Activated CD8-positive, alpha-beta T cell treated with anti-CD3 and anti-CD28 coated beads for 36 hours (primary cell): ENCODE data around the gene CDCA7L. TPM values are rescaled to one million over a fixed set of nuclear protein-coding genes. Genes with fewer than 3 reads are reported as not detected.
A peak's percentile ranks its signal among the peaks of the same experiment; 100 is the strongest.

Source experiments
- ATAC-seq: fragments of 200-7000 bp; cut with Tn5 transposase; one replicate; pipeline ENCODE4 v1.10.0; 2021; ENCODE audit warnings: mild to moderate bottlenecking, moderate library complexity
- CTCF ChIA-PET: fragments of 350-600 bp; sonication (Branson Sonifier 250); formaldehyde crosslinking; loops from one replicate; lab custom pipeline; 2021; ENCODE audit warnings: antibody characterized with exemption; lab: Charles Lee
- POLR2A ChIA-PET: fragments of 350-600 bp; sonication (Branson Sonifier 250); formaldehyde crosslinking; loops from one replicate; lab custom pipeline; 2021; ENCODE audit warnings: antibody characterized with exemption; lab: Charles Lee
- DNase-seq: peaks from one replicate; pipeline ENCODE4 v3.0.0-alpha.2; 2020
- H3K27ac Mint-ChIP-seq: one replicate; pipeline ENCODE4 v1.8.0; 2021; ENCODE audit warnings: mild to moderate bottlenecking, mixed read lengths
- H3K27me3 Mint-ChIP-seq: one replicate; pipeline ENCODE4 v1.8.0; 2021; ENCODE audit warnings: mixed read lengths
- H3K36me3 Mint-ChIP-seq: one replicate; pipeline ENCODE4 v1.8.0; 2021; ENCODE audit warnings: low read depth, mixed read lengths
- H3K4me1 Mint-ChIP-seq: one replicate; pipeline ENCODE4 v1.8.0; 2021; ENCODE audit warnings: low read depth, mixed read lengths
- H3K4me3 Mint-ChIP-seq: one replicate; pipeline ENCODE4 v1.8.0; 2021; ENCODE audit warnings: mild to moderate bottlenecking, moderate library complexity, mixed read lengths
- H3K9me3 Mint-ChIP-seq: one replicate; pipeline ENCODE4 v1.8.0; 2021; ENCODE audit warnings: mixed read lengths
- intact Hi-C: fragments of 100-400 bp; cut with micrococcal nuclease; formaldehyde crosslinking; loops from one replicate; pipeline ENCODE4 v1.10.0; 2022
- total RNA-seq, 2 experiments: library from RNA; stranded (reverse); gene quantifications; one replicate each; pipeline ENCODE4 v1.2.3, GENCODE V29; 2021
- TF ChIP-seq, protein P1 (sequence below): fragments of 200-600 bp; IDR thresholded peaks from one replicate; pipeline ENCODE4 v1.8.0; 2022; ENCODE audit warnings: antibody characterized with exemption, mild to moderate bottlenecking

The CDCA7L gene
- 100 to 1,000 TPM; 101 to 102 TPM for total RNA-seq

DNA sequence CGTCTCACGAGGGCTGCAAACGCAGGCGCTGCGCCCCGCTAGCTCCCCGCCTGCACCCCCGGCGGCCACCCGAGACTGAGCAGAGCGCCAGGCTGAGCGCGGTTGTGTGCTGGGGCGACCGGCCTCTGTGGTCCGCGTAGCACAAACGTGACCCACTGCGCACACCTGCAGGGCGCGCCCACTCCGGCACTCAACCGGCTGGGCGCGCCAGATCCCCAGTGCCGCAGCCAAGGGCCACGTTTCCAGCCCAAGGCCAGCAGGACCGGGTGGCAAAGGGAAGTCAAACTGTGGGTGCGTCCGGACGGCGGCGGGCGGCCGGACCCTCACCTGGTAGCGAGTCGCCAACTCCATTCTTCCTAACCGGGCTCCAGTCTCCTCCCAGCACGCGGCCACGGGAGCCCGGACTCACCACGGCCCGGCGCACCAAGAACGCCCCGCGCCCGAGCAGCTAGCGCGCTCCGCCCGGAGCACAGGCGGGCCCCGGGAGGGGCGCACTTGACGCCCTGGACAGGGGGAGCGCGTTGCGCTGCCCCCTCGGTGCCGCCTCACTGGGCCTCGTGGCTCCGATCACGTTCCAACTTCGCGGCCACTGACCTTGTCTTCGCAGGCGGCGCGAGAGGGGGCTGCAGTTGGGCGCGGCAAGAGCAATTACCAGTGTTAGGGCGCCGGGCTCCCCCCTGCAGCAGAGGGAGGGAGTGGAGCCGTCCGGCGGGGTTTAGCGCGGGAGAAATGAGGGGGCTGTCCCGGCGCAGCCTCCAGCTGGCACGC lies at the start of gene CDCA7L:
CDCA7L (minus strand) TSS at position 446 of the 768 bp plus-strand sequence; CDS start at position 351, 95 bp downstream.
- Mint-ChIP-seq H3K27ac (peak within 1 kb of the TSS; percentile 92), H3K4me1 (peaks cover 57% of the 10 kb centered on the region), H3K9me3 (no peaks in the 10 kb centered on the region), H3K36me3 (peaks cover 20% of the 10 kb centered on the region), H3K27me3 (no peaks in the 10 kb centered on the region), H3K4me3 (peak within 1 kb of the TSS; percentile 90)
- TF ChIP-seq, protein P1, sequence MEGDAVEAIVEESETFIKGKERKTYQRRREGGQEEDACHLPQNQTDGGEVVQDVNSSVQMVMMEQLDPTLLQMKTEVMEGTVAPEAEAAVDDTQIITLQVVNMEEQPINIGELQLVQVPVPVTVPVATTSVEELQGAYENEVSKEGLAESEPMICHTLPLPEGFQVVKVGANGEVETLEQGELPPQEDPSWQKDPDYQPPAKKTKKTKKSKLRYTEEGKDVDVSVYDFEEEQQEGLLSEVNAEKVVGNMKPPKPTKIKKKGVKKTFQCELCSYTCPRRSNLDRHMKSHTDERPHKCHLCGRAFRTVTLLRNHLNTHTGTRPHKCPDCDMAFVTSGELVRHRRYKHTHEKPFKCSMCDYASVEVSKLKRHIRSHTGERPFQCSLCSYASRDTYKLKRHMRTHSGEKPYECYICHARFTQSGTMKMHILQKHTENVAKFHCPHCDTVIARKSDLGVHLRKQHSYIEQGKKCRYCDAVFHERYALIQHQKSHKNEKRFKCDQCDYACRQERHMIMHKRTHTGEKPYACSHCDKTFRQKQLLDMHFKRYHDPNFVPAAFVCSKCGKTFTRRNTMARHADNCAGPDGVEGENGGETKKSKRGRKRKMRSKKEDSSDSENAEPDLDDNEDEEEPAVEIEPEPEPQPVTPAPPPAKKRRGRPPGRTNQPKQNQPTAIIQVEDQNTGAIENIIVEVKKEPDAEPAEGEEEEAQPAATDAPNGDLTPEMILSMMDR: peak; percentile 7
- POLR2A ChIA-PET: interaction anchor here (0.6 to 2.5 kb wide), 15 partner anchors 8 to 424 kb away, joined by 3 to 14 read pairs (median 3); no protein-coding TSS in a partner anchor
- intact Hi-C loops: no loop called here
- DNase-seq: peak; percentile 85
- ATAC-seq: peak; percentile 87
- CTCF ChIA-PET: interaction anchor here (0.9 to 1.3 kb wide), 3 partner anchors 9 to 22 kb away, joined by 3 read pairs; no protein-coding TSS in a partner anchor

DNA sequence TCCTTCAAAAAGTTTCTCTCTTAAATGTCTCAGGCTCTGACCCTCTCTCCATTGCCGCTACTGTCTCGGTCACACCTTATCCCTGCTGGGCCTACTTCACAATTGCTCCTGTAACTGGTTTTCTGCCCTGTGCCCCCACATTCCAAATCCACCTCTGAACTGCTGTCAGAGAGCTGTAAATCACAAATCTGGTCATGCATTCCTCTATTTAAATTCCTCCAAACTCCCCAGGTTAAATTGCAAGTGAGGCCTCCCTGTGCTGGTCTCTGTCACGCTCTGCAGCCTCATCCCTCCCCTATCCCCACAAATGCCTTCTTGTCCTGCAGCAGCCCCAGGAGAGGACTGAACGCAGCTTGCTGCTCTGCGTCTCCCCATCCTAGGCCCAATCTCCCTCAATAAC lies 40.4 kb upstream of the CDCA7L start:
- H3K27me3 Mint-ChIP-seq: no peaks in the 10 kb centered on the region
- DNase-seq (no peak), ATAC-seq (no peak)
- no peaks in the 10 kb centered on the region for H3K9me3 Mint-ChIP-seq
- no peaks in the 10 kb centered on the region for H3K36me3 Mint-ChIP-seq
- H3K4me3 Mint-ChIP-seq: no peak overlapping the region
- H3K27ac Mint-ChIP-seq: no peak overlapping the region
- no peaks in the 10 kb centered on the region for H3K4me1 Mint-ChIP-seq
- ChIA-PET CTCF (no interaction called here), POLR2A (interaction anchor here (0.6 kb wide), 1 partner anchor 15 kb away, joined by 3 read pairs; no protein-coding TSS in a partner anchor)
- intact Hi-C loops: no loop called here
- TF ChIP-seq, protein P1: no peak

- Mint-ChIP-seq H3K27ac (no peak overlapping the region), H3K27me3 (no peaks in the 10 kb centered on the region), H3K4me3 (no peak overlapping the region), H3K4me1 (no peaks in the 10 kb centered on the region), H3K9me3 (no peaks in the 10 kb centered on the region), H3K36me3 (no peaks in the 10 kb centered on the region)
- TF ChIP-seq, protein P1: no peak
- ChIA-PET CTCF (interaction anchor here (1.0 kb wide), 1 partner anchor 11 kb away, joined by 3 read pairs; no protein-coding TSS in a partner anchor), POLR2A (interaction anchor here (0.6 kb wide), 1 partner anchor 13 kb away, joined by 5 read pairs; no protein-coding TSS in a partner anchor)
- no peak for ATAC-seq
- DNase-seq: no peak
- intact Hi-C loops: no loop called here
Observed at GRCh38 chr7:21984042-21984441, 38.3 kb upstream of the CDCA7L start.

- no peak for ATAC-seq
- Mint-ChIP-seq H3K4me1 (no peaks in the 10 kb centered on the region), H3K36me3 (no peaks in the 10 kb centered on the region), H3K4me3 (no peak overlapping the region), H3K27me3 (no peaks in the 10 kb centered on the region), H3K27ac (no peak overlapping the region), H3K9me3 (no peaks in the 10 kb centered on the region)
- POLR2A ChIA-PET: no interaction called here
- TF ChIP-seq, protein P1: no peak
- CTCF ChIA-PET: interaction anchor here (1.0 to 1.4 kb wide), 3 partner anchors 10 to 19 kb away, joined by 3 read pairs; no protein-coding TSS in a partner anchor
- DNase-seq: no peak
- intact Hi-C loops: no loop called here
Observed at GRCh38 chr7:21983056-21983455, 37.4 kb upstream of the CDCA7L start.

DNA sequence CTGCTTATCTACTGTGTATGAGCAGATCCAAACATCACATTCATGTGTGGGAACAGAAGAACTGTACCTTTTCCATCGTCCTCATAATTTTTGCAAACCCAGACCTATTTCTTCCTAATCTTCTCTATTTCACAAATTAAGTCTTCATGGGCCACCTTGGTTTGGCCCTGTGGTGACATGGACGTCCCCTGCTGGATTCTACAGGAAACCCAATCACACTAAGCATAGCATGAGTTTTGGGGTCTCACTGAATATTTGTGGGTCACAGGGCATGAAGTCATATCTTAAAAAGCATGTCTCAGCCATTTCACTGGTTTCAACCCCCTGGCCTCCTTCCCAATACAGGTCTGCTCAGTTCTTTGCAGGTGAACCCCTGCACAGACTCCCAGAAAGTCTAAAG lies 35.8 kb upstream of the CDCA7L start:
- Mint-ChIP-seq H3K4me3 (no peak overlapping the region), H3K9me3 (no peaks in the 10 kb centered on the region), H3K27ac (no peak overlapping the region), H3K4me1 (no peaks in the 10 kb centered on the region), H3K36me3 (no peaks in the 10 kb centered on the region), H3K27me3 (no peaks in the 10 kb centered on the region)
- ATAC-seq (no peak), DNase-seq (no peak)
- POLR2A ChIA-PET: no interaction called here
- TF ChIP-seq, protein P1: no peak
- CTCF ChIA-PET: no interaction called here
- intact Hi-C loops: no loop called here
